Activated CD4-positive, alpha-beta memory T cell treated with anti-CD3 and anti-CD28 coated beads, Interleukin-2, amount 10 ng/mL, durations not matched to agents 7 days and 5 days (primary cell): ENCODE results near the gene OR2S2. TPM values are rescaled to one million over a fixed set of nuclear protein-coding genes. Genes with fewer than 3 reads are reported as not detected.

ENCODE experiments used
- CTCF ChIA-PET: fragments of 350-600 bp; sonication (Branson Sonifier 250); formaldehyde crosslinking; loops from one replicate; lab custom pipeline; 2021; ENCODE audit warnings: antibody characterized with exemption, inconsistent platforms; lab: Charles Lee
- POLR2A ChIA-PET: fragments of 350-600 bp; sonication (Branson Sonifier 250); formaldehyde crosslinking; loops from one replicate; lab custom pipeline; 2021; ENCODE audit warnings: antibody characterized with exemption; lab: Charles Lee
- DNase-seq: peaks from one replicate; pipeline ENCODE4 v3.0.0-alpha.2; 2020
- H3K27ac Mint-ChIP-seq: one replicate; pipeline ENCODE4 v1.8.0; 2021; ENCODE audit warnings: mild to moderate bottlenecking, mixed read lengths
- H3K27me3 Mint-ChIP-seq: one replicate; pipeline ENCODE4 v1.8.0; 2021; ENCODE audit warnings: mixed read lengths
- H3K36me3 Mint-ChIP-seq: one replicate; pipeline ENCODE4 v1.8.0; 2021; ENCODE audit warnings: low read depth, mixed read lengths
- H3K4me1 Mint-ChIP-seq: one replicate; pipeline ENCODE4 v1.8.0; 2021; ENCODE audit warnings: mixed read lengths
- H3K4me3 Mint-ChIP-seq: one replicate; pipeline ENCODE4 v1.8.0; 2021; ENCODE audit warnings: mild to moderate bottlenecking, mixed read lengths
- H3K9me3 Mint-ChIP-seq: one replicate; pipeline ENCODE4 v1.8.0; 2021; ENCODE audit warnings: mixed read lengths
- total RNA-seq, 2 experiments: library from RNA; stranded (reverse); gene quantifications; one replicate each; pipeline ENCODE4 v1.2.3, GENCODE V29; 2021

Gene OR2S2
- total RNA-seq, 2 experiments from 2014 or later: not detected

- peak; percentile 67 for DNase-seq
- Mint-ChIP-seq H3K4me1 (peaks cover 43% of the 10 kb centered on the region), H3K27me3 (no peaks in the 10 kb centered on the region), H3K27ac (peak overlapping the region; percentile 81), H3K36me3 (no peaks in the 10 kb centered on the region), H3K4me3 (no peak overlapping the region), H3K9me3 (no peaks in the 10 kb centered on the region)
- POLR2A ChIA-PET: interaction anchor here (0.8 to 1.0 kb wide), 2 partner anchors 120 to 234 kb away, joined by 3 read pairs; no protein-coding TSS in a partner anchor
- CTCF ChIA-PET: interaction anchor here (0.9 to 1.6 kb wide), 6 partner anchors 8 to 114 kb away, joined by 3 to 5 read pairs (median 4); partner anchors contain the start of gene SPAG8
Observed at GRCh38 chr9:35910613-35911359, 47.2 kb downstream of the OR2S2 start.

- Mint-ChIP-seq H3K27ac (no peak overlapping the region), H3K9me3 (no peaks in the 10 kb centered on the region), H3K4me3 (no peak overlapping the region), H3K27me3 (no peaks in the 10 kb centered on the region), H3K36me3 (no peaks in the 10 kb centered on the region), H3K4me1 (peaks cover 43% of the 10 kb centered on the region)
- no peak for DNase-seq
- ChIA-PET CTCF (interaction anchor here (0.9 to 1.6 kb wide), 3 partner anchors 24 to 114 kb away, joined by 3 to 4 read pairs (median 3); partner anchors contain the start of gene SPAG8), POLR2A (interaction anchor here (0.8 kb wide), 1 partner anchor 235 kb away, joined by 3 read pairs; no protein-coding TSS in a partner anchor)
Observed at GRCh38 chr9:35909687-35910612, 48.0 kb downstream of the OR2S2 start.

GRCh38 chr9:35909274-35909673 is 48.7 kb downstream of the OR2S2 start, which contains the start of gene SPAAR:
Gene SPAAR (plus strand): TSS chr9:35909490. CDS start chr9:35910464, 974 bp downstream.
- DNase-seq: no peak
- peaks cover 43% of the 10 kb centered on the region for H3K4me1 Mint-ChIP-seq
- no peaks in the 10 kb centered on the region for H3K9me3 Mint-ChIP-seq
- no peak within 1 kb of the TSS for H3K27ac Mint-ChIP-seq
- ChIA-PET CTCF (no interaction called here), POLR2A (no interaction called here)
- H3K4me3 Mint-ChIP-seq: no peak within 1 kb of the TSS
- H3K36me3 Mint-ChIP-seq: no peaks in the 10 kb centered on the region
- H3K27me3 Mint-ChIP-seq: no peaks in the 10 kb centered on the region

GRCh38 chr9:35908504-35909125 is 49.3 kb downstream of the OR2S2 start:
- H3K36me3 Mint-ChIP-seq: no peaks in the 10 kb centered on the region
- POLR2A ChIA-PET: no interaction called here
- no peaks in the 10 kb centered on the region for H3K9me3 Mint-ChIP-seq
- no peak overlapping the region for H3K27ac Mint-ChIP-seq
- CTCF ChIA-PET: no interaction called here
- no peak for DNase-seq
- no peak overlapping the region for H3K4me3 Mint-ChIP-seq
- peaks cover 43% of the 10 kb centered on the region for H3K4me1 Mint-ChIP-seq
- H3K27me3 Mint-ChIP-seq: no peaks in the 10 kb centered on the region

GRCh38 chr9:35907711-35908503 is 50.0 kb downstream of the OR2S2 start:
- H3K36me3 Mint-ChIP-seq: no peaks in the 10 kb centered on the region
- H3K4me1 Mint-ChIP-seq: peaks cover 45% of the 10 kb centered on the region
- H3K27ac Mint-ChIP-seq: no peak overlapping the region
- CTCF ChIA-PET: no interaction called here
- POLR2A ChIA-PET: no interaction called here
- H3K9me3 Mint-ChIP-seq: no peaks in the 10 kb centered on the region
- H3K27me3 Mint-ChIP-seq: peaks cover under 1% of the 10 kb centered on the region
- no peak overlapping the region for H3K4me3 Mint-ChIP-seq
- DNase-seq: no peak

Other genes with a start within 250 kb of the OR2S2 start
- 100 to 1,000 TPM; 341 to 354 TPM for gene TLN1, start 226.0 kb downstream of the OR2S2 start, total RNA-seq
- gene CREB3, start 225.5 kb downstream of the OR2S2 start, total RNA-seq: 10 to 100 TPM; 23.2 to 24.1 TPM
- gene GBA2, start 208.9 kb downstream of the OR2S2 start, total RNA-seq: 10 to 100 TPM; 45.8 to 49.1 TPM
- 10 to 100 TPM; 29.1 to 29.5 TPM for gene RGP1, start 208.9 kb downstream of the OR2S2 start, total RNA-seq
- gene MSMP, start 203.9 kb downstream of the OR2S2 start, total RNA-seq: under 1 TPM in 1 of 2 experiments, not detected in 1; 0.48 TPM
- gene NPR2, start 166.6 kb downstream of the OR2S2 start, total RNA-seq: 1 to 10 TPM; 7.7 to 8.5 TPM
- 1 to 10 TPM; 2.0 to 2.2 TPM for gene SPAG8, start 145.9 kb downstream of the OR2S2 start, total RNA-seq
- 10 to 100 TPM; 77.8 to 79.2 TPM for gene HINT2, start 143.1 kb downstream of the OR2S2 start, total RNA-seq
- not detected for gene FAM221B, start 129.4 kb downstream of the OR2S2 start, total RNA-seq
- 1 to 10 TPM; 3.1 to 3.2 TPM for gene TMEM8B, start 128.9 kb downstream of the OR2S2 start, total RNA-seq
- not detected for gene OR13J1, start 87.8 kb downstream of the OR2S2 start, total RNA-seq
- not detected for gene HRCT1, start 52.0 kb downstream of the OR2S2 start, total RNA-seq
- not detected for gene SPAAR, start 48.7 kb downstream of the OR2S2 start, total RNA-seq
- 1 to 10 TPM; 7.4 to 8.1 TPM for gene RECK, start 78.8 kb upstream of the OR2S2 start, total RNA-seq
- gene GLIPR2, start 178.6 kb upstream of the OR2S2 start, total RNA-seq: 10 to 100 TPM; 45.3 to 48.0 TPM
- under 1 TPM in 1 of 2 experiments, not detected in 1; 0.13 TPM for gene CCIN, start 211.2 kb upstream of the OR2S2 start, total RNA-seq
- 100 to 1,000 TPM; 150 to 151 TPM for gene CLTA, start 232.8 kb upstream of the OR2S2 start, total RNA-seq